ENCODE data around the gene STK35.

Gene STK35

DNA sequence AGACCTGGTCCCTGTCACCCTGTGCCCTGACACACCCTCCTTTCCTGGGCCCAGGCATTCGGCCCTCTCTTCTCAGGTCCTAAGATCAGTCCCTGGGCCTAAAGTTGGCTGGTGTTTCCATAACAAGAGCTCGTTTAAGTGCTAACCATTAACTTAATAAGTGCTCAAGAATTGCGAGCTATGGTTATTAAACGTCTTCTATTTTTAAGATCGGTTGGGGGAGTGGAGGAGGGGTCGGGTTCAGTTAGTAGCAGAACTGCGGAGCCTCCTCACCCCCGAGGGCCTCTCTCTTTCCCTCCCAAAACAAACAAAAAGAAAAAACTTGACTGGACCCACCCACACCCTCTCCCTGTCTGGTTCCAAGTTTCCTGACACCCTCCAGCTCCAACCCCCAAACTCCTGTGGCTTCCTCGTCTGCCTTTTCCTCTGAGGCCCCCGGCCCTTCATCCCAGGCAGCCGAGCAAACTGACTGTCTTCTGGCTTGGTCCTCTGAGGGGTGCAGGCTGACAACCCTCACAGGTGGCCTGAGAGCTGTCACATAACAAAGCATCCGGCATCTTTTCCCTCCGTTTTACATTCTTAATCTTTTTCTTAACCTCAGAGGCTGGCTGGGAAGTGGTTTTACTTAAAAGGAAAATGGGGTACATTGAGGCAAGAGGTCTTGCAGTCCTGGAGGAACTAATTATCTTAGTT, 2.0 kb downstream of the STK35 start:
- no peak for DNase-seq (ENCODE audit: low read depth in 3 of 3, low spot score in 1 of 3)

DNA sequence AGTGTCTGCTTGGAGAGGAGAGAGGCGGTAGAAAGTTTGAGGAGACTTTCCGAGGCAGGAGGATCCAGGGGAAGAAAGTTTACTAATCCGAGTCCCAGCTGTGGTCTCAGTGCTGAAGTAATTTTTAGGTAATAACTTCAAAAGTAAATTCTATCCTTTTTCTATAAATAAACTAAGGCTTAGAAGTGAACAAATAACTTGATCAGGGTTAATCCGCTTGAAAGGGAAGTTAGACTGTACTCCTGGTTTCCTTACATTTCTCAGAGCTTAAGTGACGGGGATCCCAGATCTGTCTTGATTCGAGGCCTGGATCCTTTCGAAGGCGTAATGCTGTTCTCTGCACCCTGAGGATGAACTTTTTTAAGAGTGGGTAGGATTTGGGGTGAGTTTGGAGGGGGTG, 2.6 kb downstream of the STK35 start:
- DNase-seq (ENCODE audit: low read depth in 3 of 3, low spot score in 1 of 3), result no peak

DNA sequence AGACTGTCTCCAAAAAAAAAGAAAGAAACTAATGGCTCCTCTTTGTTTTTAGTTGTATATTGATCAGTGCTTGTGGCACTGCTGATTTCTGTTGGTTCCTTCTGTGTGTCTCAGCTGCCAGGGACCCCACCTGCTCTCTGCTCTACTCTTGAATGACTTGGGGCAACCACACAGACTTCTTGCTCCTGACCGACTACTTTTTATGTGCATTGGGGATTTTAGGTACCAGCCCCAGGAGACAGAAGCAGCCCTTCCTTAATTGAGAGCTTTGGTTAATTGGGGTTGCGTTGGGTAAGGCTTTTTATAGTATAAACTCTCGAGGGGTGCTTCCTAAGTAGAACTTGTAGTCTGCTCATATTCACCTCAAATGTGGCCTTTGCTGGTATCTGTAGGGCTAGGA, 6.9 kb downstream of the STK35 start:
- no peak for DNase-seq (ENCODE audit: low read depth in 3 of 3, low spot score in 1 of 3)

DNA sequence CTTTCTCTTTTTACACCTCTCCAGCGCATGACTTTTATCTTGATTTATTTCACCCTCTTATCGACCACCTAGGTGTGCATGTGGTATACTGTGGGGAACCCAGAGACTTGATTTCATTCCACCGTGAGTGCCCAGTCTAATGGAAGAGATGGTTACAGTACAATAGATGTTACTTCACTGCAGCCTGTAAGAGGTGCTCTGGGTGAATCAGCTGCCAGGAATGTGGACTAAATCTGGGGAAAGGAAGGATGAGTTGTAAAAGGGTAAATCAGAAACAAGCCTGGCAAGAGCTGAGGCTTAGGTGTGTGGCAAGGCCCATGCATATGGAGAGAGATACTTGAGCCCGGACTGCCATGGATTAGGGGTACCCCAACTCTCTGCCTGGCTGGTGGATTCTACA, 7.4 kb downstream of the STK35 start:
- DNase-seq (ENCODE audit: low read depth in 3 of 3, low spot score in 1 of 3), result no peak

DNA sequence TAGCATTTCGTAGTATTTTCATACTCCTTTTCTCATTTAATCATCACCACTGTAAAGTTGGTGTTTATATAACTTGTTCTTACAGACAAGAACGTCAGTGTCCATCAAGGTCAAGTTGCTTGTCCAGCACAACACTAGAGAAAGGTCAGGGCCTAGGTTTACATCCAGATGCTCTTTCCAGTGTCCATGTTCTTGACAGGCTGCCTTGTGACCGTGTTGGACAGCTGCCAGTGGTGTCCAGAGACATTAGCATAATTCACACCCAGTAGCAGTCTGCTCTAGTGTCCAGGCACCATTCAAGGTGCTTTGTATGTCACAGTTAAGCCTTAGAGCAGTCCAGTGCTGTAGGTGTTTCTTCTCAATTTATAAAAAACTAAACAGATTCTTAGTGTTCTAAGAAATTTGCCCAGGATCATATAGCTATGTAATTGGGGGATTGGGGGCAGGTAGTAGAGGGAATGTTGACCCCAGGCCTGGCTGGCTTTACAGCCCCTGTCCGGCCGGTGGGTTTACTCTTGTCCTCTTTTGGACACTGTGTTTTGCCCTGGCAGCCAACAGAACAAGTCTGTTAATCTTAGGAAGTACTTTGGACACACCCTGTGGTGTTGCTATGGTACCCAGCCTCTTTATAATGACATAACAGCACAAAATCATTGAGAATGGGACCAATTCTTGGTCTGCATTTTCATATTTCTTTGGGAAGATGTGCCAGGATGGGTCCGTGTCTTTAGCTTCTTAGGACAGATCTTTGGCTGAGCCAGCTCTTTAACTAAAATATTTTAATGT, 8.0 kb downstream of the STK35 start:
- no peak for DNase-seq (ENCODE audit: low read depth in 3 of 3, low spot score in 1 of 3)

DNA sequence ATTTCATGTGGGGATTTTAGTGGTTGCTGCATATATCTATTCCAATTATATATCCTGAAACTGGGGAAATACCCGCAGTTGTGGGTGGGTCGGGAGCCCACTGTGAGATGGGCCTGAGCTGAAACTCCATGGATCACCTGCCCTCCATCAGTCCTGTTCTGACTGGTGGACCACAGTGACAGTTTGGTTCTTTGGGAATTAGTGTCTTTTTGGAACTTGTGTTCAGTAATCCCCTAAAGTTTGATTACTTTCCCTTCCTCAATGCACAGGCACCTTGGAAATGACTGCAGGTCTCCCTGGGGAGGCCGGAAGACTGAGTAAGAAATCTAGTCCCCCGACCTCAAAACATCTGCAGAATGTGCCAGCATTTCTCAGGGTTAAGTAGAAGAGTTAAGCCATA, 11.3 kb downstream of the STK35 start:
- no peak for DNase-seq (ENCODE audit: low read depth in 3 of 3, low spot score in 1 of 3)

DNA sequence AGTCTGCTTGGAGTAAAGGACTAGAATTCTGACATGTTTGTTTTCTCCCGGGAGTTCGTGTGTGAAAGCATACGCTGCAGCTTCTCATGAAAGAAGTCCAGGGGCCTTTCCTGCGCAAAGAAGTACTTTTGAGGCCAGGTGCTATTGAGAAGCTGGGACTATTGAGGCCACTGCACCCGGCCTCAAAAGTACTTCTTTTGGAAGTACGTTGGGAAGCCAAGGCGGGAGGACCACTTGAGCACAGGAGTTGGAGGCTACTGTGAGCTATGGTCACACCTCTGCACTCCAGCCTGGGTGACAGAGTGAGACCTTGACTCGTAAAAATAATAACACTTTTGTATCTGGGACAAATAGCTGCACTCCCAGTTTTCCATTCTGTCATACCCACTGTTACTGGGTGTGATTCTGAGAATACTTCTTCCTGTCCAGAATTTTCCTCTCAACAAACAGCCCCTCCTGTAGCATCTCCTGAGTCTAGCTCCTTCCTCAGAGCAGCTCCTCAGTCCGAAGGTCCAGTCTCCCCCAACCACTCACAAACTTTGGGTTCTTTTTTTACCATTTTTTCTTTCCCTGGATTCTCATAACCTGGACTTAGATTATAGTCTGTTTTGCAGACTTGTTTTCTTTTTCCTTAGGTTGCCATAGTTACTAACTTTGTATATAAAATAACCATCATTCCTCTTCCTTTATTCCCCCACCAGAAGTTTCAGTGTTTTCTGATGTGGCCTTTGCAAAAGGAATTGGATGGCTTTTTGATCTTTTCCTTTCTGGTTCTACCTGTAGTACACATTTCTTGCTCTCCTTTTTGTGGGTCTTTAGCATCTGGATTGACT, 12.7 kb downstream of the STK35 start:
- DNase-seq (ENCODE audit: low read depth in 3 of 3, low spot score in 1 of 3), result no peak

DNA sequence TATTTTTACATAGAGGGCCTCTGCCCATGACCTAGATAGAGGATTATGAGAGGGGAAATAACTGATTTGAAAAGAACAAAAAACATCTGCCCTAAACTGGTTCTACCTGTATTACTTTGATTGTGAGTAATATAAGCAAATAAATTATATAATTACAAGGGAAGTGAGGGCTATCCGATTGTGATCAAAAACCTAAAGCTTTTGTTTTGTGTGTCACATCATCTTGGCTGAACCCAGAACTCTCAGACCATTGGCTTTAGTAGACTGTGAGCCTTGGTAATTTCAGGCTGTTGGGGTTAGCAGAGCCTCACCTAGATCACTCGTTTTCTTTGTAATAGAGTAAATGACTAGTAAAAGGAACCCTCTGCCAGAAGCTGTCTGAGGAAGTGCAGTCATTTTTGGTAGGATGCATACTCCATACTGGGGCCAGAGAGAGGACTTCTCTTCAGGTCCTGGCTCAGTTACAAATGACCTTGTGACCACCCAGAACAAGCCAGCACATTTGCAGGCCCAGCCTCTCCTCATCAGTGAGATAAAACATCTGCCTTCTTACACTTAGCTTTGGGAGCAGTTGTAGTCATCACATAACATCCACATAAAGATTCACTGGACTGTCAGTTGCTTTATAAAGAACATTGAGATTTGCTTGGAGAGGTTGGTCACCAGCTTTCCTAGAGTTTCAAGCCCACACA, 13.5 kb downstream of the STK35 start:
- no peak for DNase-seq (ENCODE audit: low read depth in 3 of 3, low spot score in 1 of 3)

DNA sequence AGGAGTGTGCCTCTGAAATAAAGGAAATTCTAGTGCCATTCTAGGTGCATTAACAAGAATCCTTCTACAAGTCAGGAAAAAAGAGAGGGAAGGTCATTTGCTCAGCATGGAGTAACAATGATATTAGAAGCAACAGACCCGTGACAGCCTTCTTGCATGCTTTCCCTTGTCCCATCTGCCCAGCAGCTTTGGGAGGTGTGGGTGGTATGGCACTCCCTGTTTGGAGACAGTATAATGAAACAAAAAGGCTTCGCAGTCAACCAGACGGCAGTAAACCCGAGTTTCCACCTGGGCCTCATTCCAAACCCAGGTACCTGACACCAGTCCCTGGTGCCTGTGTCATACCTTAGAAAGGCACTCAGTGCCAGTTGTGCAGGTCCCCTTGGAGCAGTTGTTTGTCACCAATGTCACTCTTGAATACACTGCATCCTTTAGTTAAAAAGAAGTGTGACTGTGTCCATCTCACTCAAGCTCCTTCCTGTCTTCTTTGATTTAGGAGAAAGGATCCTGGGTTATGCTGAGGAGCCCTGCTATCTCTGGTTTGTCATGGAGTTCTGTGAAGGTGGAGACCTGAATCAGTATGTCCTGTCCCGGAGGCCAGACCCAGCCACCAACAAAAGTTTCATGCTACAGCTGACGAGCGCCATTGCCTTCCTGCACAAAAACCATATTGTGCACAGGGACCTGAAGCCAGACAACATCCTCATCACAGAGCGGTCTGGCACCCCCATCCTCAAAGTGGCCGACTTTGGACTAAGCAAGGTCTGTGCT, 14.7 kb downstream of the STK35 start:
- DNase-seq (ENCODE audit: low read depth in 3 of 3, low spot score in 1 of 3), result no peak

DNA sequence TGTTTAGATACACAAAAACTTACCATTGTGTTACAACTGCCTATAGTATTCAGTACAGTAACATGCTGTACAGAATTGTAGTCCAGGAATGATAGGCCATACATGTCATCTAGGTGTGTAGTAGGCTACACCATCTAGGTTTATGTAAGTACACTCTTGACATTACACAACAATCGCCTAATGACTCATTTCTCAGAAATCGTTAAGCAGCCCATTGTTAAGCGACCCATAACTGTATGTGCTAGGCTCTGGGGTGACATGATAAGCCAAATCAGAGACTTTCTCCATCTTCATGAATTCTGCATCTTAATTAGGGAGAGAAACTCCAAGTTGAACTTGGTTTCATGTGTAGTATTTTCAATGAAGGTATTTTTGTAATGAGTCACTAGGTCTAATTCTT, 17.2 kb downstream of the STK35 start:
- no peak for DNase-seq (ENCODE audit: low read depth in 3 of 3, low spot score in 1 of 3)

DNA sequence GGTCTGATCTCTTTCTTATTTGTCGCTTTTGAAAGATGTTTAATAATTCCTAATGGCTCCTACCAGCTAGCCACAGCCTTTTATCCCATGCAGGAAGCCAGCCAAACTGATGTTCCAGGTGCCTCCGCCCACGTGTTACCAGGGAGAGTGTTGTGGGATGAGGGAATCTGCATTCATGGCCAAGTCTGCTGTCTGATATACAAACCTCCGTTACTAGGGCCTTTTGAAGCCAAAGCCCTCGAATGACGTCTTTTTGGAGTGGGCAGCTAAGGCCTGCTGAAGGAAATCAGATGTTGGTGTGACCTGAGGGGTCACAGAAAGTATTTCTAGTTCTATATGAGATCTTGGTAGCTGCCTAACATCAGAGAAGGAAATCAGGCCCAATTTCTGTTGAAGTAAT, 21.3 kb downstream of the STK35 start:
- DNase-seq (ENCODE audit: low read depth in 3 of 3, low spot score in 1 of 3), result no peak

DNA sequence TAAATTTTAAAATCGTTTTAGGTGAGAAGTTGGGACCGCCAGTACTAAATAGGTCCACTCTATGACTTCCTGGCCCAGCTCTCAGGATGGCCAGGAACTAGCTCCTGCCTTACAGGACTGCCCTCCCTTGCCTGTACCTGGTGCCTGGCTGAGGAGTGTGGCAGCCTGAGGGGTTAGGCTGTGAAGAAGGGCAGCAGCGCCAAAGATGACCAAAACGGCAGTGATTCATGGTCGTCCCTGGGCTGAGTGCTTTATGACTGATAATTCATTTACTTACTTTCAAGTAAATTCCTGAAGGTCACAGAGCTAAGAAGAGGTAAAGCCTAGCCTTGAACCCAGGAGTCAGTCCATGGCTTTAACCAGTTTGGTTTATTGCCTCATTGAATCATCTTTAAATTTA, 22.1 kb downstream of the STK35 start:
- DNase-seq (ENCODE audit: low read depth in 3 of 3, low spot score in 1 of 3), result no peak

DNA sequence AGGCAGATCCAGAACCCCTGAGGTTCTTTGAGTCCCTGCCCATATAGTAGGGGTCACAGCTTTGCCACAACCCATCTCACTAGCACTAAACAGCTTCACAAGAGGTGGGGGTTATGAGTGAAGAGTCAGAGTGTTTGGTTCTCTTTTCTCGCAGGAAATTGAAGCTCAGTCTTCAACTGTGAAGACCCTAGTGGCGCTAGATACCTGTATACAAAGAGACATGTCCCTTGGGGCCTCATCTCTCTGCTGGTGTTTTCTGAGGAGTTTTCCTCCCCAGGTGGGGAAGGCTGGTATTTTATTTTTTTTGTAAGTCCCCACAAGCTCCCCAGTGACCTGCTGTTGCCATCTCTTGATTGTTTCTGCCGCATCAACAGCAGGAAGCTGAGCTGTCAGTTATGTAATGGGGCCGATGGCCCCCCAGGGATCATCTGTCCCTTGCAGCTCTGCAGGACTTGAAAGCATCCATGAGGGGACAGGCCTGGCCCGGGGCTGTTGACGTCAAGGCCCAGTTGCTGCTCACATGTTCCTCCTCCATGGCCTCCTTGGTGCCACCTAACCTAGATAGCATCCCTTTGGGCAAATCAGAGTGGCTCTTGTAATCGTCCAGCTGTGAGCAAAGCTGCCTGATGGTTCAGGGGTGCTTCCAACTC, 23.1 kb downstream of the STK35 start:
- DNase-seq (ENCODE audit: low read depth in 3 of 3, low spot score in 1 of 3), result no peak

DNA sequence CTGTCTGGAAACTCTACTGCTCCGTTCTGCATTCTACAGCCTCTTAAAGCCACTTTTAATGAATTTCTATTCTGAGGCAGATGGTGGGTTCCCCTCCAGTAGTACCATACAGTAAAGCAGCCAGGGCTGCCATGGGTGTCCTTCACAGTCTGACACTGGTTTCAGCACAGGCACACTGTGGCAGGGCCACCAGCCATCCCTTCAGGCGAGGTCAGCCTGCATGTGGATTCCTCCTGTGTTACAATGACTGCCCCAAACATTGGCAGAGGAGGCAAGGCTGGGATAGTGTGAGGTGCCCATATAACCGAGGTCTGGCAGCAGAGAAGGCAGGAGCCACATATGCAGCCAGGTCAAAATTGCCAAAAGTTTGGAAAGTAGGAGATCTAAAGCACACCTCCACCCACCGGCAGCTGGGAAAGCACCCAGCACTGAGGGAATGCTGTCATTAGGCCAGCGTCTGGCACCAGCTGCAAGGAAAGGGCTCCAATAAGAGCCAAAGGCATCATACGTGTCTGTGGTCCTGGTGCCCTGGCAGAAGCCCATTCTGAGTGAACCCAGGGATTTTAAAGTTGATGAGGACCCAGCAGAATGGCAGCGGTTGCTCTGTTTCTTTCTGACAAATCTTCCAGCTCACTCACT, 24.0 kb downstream of the STK35 start:
- no peak for DNase-seq (ENCODE audit: low read depth in 3 of 3, low spot score in 1 of 3)

DNA sequence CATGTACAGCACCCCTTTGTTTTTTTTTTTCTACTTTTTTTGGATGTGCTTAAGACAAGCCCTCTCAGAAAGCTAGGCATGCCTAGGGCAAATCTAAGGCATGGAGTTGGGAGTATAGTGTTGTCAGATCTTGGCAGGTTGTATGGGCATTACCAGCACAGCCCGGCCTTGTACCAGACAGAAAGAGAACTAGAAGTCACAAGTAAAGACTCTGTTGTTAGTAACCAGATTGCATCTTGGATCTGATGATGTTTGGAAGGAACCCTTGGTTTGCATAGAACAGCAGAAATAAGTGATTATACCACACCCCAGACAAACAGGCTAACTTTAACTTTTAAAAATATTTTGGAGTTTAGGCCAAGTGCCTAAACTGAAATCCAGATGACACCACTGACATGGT, 25.6 kb downstream of the STK35 start:
- no peak for DNase-seq (ENCODE audit: low read depth in 3 of 3, low spot score in 1 of 3)

DNA sequence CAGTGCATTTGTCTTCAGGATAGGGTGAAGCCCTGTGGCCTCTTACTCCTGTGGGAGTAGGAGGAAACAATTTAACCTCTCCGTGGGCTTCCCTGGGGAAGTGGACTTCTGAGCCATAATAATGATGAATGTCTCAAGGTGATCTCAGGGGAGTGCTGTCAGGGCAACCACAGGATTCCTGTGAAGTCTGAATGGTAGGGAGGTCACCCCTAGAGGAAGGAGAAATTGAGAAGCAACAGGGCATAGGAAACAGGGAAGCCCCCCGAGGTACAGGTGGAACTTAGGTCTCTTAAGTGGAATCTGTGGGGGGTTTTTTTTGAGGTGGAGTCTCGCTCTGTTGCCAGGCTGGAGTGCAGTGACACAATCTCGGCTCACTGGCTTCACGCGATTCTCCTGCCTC, 26.9 kb downstream of the STK35 start:
- no peak for DNase-seq (ENCODE audit: low read depth in 3 of 3, low spot score in 1 of 3)

DNA sequence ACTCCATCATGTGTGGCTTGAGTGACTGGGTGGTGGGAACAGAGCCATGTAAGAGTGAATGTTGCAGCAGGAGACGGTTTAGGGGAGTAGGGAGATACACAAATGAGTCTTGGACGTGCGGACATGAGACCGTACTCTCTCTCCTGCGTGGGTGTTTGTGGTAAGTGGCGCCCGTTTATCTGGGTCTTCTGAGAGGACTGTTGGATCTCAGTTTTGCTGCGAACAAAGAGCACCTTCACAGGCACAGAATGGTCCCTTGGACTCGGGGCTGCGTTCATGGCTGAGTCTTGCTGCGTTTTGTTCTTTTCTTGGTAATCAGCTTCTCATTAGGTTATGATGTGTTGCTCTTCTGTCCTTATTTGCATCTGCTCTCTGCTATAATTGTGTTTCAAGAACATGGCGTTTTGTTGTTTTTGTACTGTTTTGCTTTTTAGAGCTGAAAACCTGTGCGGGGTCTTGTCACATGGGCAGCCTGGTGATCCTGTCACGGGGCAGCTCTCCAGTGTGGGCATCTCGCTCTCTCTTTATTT, 28.5 kb downstream of the STK35 start:
- no peak for DNase-seq (ENCODE audit: low read depth in 3 of 3, low spot score in 1 of 3)

DNA sequence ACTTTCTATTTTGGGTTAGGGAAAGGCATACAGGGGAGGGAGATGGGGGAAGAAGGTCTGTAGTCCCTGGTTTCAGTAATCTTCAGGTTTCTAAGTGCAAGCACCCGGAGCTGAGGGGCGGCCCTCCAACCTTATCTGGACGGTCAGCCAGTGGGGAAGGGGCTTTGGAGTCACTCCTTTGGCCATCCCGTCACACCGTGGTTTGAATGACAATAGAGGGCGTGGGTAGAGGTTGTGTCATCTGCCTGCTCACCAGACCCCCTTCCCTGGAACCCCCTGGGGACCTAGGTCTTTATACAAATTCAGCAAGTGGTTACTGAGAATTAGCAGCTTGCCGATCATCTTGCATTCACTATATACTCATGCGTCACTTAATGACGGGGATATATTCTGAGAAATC, 29.1 kb downstream of the STK35 start:
- DNase-seq (ENCODE audit: low read depth in 3 of 3, low spot score in 1 of 3), result no peak

DNA sequence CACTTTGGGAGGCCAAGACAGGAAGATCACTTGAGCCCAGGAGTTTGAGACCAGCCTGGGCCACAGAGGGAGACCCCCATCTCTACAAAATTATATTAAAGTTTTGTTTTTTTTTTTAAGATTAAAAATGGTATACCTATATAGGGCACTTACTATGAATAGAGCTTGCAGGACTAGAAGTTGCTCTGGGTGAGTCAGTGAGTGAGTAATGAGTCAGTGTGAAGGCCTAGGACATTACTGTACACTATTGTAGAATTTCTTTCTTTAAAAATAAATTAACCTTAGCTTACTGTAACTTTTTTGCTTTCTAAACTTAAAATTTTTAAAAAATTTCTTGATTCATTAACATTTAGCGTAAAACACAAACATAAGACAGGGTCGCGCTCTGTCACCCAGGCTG, 29.7 kb downstream of the STK35 start:
- no peak for DNase-seq (ENCODE audit: low read depth in 3 of 3, low spot score in 1 of 3)
